ENCODE data around the gene TTLL10. TPM values are rescaled to one million over a fixed set of nuclear protein-coding genes. Genes with fewer than 3 reads are reported as not detected.

The TTLL10 gene
- total RNA-seq, 3 donors from 2014 or later (not counting 1 experiment from before 2014, with no cell fraction given) = 0.23 to 1.7 (median 1.7) TPM

DNA sequence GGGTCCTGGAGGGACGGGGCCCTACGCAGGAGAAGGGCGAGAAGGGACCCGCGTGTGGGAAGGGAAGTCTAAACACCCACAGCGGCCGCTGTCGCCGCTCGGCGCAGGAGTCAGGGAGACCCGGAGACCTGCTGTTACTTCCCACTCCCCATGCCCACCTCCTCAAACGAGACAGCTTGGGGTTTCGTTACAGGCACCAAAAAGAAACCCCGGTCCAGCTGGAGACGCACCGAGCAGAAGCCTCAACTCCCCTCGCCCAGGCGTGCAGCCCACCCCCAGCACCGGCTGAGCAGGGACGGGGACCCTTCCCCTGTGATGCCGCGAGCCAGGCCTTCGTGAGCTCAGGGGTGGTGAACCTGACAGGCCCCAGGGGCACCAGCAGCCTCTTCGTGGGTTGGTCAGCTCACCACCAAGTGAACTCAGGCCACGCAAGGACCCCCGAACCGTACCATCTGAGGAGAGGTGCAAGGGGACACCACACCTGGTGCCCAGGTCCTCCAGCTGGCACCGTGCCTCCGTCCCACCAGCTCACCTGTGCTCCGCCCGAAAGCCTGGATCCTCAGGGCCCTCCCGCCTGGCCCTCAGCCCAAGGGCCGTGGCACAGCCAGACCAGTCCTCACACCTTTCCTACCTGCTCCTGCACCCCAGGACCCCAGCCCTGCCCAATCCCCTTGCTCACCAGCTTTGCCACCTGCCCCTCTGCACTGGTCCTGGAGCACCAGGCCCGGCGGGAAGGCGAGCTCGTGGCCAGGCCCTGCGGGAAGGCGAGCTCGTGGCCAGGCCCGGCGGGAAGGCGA, 53.1 kb downstream of the TTLL10 start:
- peaks cover 61% of the 10 kb centered on the region for H3K36me3 ChIP-seq (ENCODE audit: control insufficient read depth, insufficient read depth, low read length)
- H3K9me3 Mint-ChIP-seq = no peaks in the 10 kb centered on the region

DNA sequence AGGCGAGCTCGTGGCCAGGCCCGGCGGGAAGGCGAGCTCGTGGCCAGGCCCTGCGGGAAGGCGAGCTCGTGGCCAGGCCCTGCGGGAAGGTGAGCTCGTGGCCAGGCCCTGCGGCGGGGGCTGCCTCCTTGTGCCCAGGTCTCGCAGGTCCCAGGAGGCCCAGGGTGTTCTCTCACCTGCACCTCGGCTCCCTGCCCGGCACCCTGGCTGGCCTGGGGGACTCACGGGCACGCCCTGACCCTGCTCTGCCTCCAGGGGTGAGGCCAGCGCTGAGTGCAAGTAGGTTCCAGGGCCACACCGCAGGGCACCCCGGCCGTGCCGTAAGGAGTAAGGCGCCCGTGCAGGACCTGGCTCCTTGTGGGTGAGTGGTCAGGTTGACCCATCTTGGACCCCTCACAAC, 53.7 kb downstream of the TTLL10 start:
- no peaks in the 10 kb centered on the region for H3K9me3 Mint-ChIP-seq
- H3K4me1 Mint-ChIP-seq = peaks cover 29 to 43% of the 10 kb centered on the region in 2 donors
- Histone ChIP-seq H3K4me3 (ENCODE audit: low read length) (no peak overlapping the region), H3K4me1 (ENCODE audit: control insufficient read depth, insufficient read depth, low read length) (peaks cover 51% of the 10 kb centered on the region), H3K27ac (ENCODE audit: low read length) (no peak overlapping the region), H3K27me3 (ENCODE audit: control insufficient read depth, insufficient read depth, low read length) (no peaks in the 10 kb centered on the region), H3K9me3 (ENCODE audit: control insufficient read depth, insufficient read depth, low read length) (no peaks in the 10 kb centered on the region), H3K36me3 (ENCODE audit: control insufficient read depth, insufficient read depth, low read length) (peaks cover 61% of the 10 kb centered on the region)
- H3K27me3 Mint-ChIP-seq (ENCODE audit: low read depth in 2 of 2) = no peaks in the 10 kb centered on the region
- no peak overlapping the region for H3K4me3 Mint-ChIP-seq
- TF ChIP-seq, protein P1, sequence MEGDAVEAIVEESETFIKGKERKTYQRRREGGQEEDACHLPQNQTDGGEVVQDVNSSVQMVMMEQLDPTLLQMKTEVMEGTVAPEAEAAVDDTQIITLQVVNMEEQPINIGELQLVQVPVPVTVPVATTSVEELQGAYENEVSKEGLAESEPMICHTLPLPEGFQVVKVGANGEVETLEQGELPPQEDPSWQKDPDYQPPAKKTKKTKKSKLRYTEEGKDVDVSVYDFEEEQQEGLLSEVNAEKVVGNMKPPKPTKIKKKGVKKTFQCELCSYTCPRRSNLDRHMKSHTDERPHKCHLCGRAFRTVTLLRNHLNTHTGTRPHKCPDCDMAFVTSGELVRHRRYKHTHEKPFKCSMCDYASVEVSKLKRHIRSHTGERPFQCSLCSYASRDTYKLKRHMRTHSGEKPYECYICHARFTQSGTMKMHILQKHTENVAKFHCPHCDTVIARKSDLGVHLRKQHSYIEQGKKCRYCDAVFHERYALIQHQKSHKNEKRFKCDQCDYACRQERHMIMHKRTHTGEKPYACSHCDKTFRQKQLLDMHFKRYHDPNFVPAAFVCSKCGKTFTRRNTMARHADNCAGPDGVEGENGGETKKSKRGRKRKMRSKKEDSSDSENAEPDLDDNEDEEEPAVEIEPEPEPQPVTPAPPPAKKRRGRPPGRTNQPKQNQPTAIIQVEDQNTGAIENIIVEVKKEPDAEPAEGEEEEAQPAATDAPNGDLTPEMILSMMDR (IDR thresholded peaks at IDR 0.05) = no peak
- H3K36me3 Mint-ChIP-seq = no peaks in the 10 kb centered on the region
- DNase-seq (no peak), ATAC-seq (no peak)
- intact Hi-C loops (cut with micrococcal nuclease) = no loop called here
- H3K27ac Mint-ChIP-seq = no peak overlapping the region
- 91% methylated on average over 25 of the region's 25 CpGs for WGBS (ENCODE audit: insufficient coverage)

More for the DNA sequence above, 53.1 kb downstream of the TTLL10 start:
- Mint-ChIP-seq H3K4me3 (no peak overlapping the region), H3K4me1 (peaks cover 33 to 49% of the 10 kb centered on the region in 2 donors), H3K27me3 (ENCODE audit: low read depth in 2 of 2) (no peaks in the 10 kb centered on the region), H3K27ac (no peak overlapping the region), H3K36me3 (no peaks in the 10 kb centered on the region)
- ATAC-seq (no peak), DNase-seq (no peak)
- no peaks in the 10 kb centered on the region for H3K27me3 ChIP-seq (ENCODE audit: control insufficient read depth, insufficient read depth, low read length)
- no peak overlapping the region for H3K27ac ChIP-seq (ENCODE audit: low read length)
- no peak overlapping the region for H3K4me3 ChIP-seq (ENCODE audit: low read length)
- H3K9me3 ChIP-seq (ENCODE audit: control insufficient read depth, insufficient read depth, low read length) = no peaks in the 10 kb centered on the region
- TF ChIP-seq, protein P1 (IDR thresholded peaks at IDR 0.05) = no peak
- intact Hi-C loops (cut with micrococcal nuclease) = no loop called here
- H3K4me1 ChIP-seq (ENCODE audit: control insufficient read depth, insufficient read depth, low read length) = peaks cover 57% of the 10 kb centered on the region
- 92% methylated on average over 44 of the region's 44 CpGs for WGBS (ENCODE audit: insufficient coverage)

DNA sequence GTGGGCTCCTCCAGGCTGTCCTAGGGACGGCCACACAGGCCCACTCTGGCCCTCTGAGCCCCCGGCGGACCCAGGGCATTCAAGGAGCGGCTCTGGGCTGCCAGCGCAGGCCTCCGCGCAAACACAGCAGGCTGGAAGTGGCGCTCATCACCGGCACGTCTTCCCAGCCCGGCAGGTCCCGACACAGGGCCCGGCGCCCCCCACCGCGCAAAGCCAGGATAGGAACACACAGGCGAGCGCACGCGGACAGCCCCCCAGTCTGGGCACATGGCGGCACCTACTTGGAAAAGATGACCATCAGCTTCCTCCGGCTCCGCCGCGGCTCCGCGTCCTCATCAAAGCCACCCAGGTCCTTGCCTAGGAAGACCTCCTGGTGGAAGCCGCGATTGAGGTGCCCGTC, 54.5 kb downstream of the TTLL10 start:
- Mint-ChIP-seq H3K4me1 (peaks cover 21 to 35% of the 10 kb centered on the region in 2 donors), H3K36me3 (no peaks in the 10 kb centered on the region), H3K4me3 (no peak overlapping the region), H3K27me3 (ENCODE audit: low read depth in 2 of 2) (no peaks in the 10 kb centered on the region), H3K9me3 (no peaks in the 10 kb centered on the region), H3K27ac (no peak overlapping the region)
- ATAC-seq (no peak), DNase-seq (no peak)
- no peaks in the 10 kb centered on the region for H3K27me3 ChIP-seq (ENCODE audit: control insufficient read depth, insufficient read depth, low read length)
- TF ChIP-seq, protein P1 (IDR thresholded peaks at IDR 0.05) = no peak
- H3K9me3 ChIP-seq (ENCODE audit: control insufficient read depth, insufficient read depth, low read length) = no peaks in the 10 kb centered on the region
- intact Hi-C loops (cut with micrococcal nuclease) = no loop called here
- no peak overlapping the region for H3K4me3 ChIP-seq (ENCODE audit: low read length)
- WGBS (ENCODE audit: insufficient coverage) = 95% methylated on average over 30 of the region's 30 CpGs
- H3K36me3 ChIP-seq (ENCODE audit: control insufficient read depth, insufficient read depth, low read length) = peaks cover 53% of the 10 kb centered on the region
- H3K27ac ChIP-seq (ENCODE audit: low read length) = no peak overlapping the region
- H3K4me1 ChIP-seq (ENCODE audit: control insufficient read depth, insufficient read depth, low read length) = peaks cover 47% of the 10 kb centered on the region

Data from natural killer cell (primary cell).